ENCODE measurements around the gene AADAC. TPM values are rescaled to one million over a fixed set of nuclear protein-coding genes. Genes with fewer than 3 reads are reported as not detected.
A peak's percentile ranks its signal among the peaks of the same experiment; 100 is the strongest.

The AADAC gene
- total and polyA plus RNA-seq, 2 of the 13 experiments (the other 11 are each of a cell fraction or from before 2014, with no cell fraction given), result 0.87 to 1.5 TPM

- TF ChIP-seq ZNF446 (CRISPR knock-in tag; IDR thresholded peaks at IDR 0.05) (no peak), ZNF674 (CRISPR knock-in tag; IDR thresholded peaks at IDR 0.05; ENCODE audit: low read depth) (no peak), ZNF576 (CRISPR knock-in tag; IDR thresholded peaks at IDR 0.05) (no peak), CHD4 (IDR thresholded peaks at IDR 0.05; ENCODE audit: borderline replicate concordance, low read length) (no peak), KLF15 (CRISPR knock-in tag; IDR thresholded peaks at IDR 0.05; ENCODE audit: borderline replicate concordance) (no peak), JDP2 (CRISPR knock-in tag; IDR thresholded peaks at IDR 0.05; ENCODE audit: borderline replicate concordance) (no peak), STAG1 (CRISPR knock-in tag; IDR thresholded peaks at IDR 0.05) (peak; percentile 25), MTF2 (CRISPR knock-in tag; IDR thresholded peaks at IDR 0.05; ENCODE audit: borderline replicate concordance) (no peak), FOXA3 (CRISPR knock-in tag; IDR thresholded peaks at IDR 0.05) (peak; percentile 68), ZNF33A (CRISPR knock-in tag; IDR thresholded peaks at IDR 0.05; ENCODE audit: borderline replicate concordance) (no peak), MED8 (CRISPR knock-in tag; IDR thresholded peaks at IDR 0.05; ENCODE audit: insufficient replicate concordance) (no peak), ZBTB38 (CRISPR knock-in tag; IDR thresholded peaks at IDR 0.05) (no peak), ZBTB44 (CRISPR knock-in tag; IDR thresholded peaks at IDR 0.05) (no peak), ZNF142 (CRISPR knock-in tag; IDR thresholded peaks at IDR 0.05) (no peak), ZBTB3 (CRISPR knock-in tag; IDR thresholded peaks at IDR 0.05; ENCODE audit: borderline replicate concordance, low read depth) (no peak), RFXAP (CRISPR knock-in tag; IDR thresholded peaks at IDR 0.05; ENCODE audit: borderline replicate concordance) (no peak), BRD4 (CRISPR knock-in tag; IDR thresholded peaks at IDR 0.05) (no peak), IKZF5 (CRISPR knock-in tag; IDR thresholded peaks at IDR 0.05) (peak; percentile 69), FOSL1 (CRISPR knock-in tag; IDR thresholded peaks at IDR 0.05; ENCODE audit: borderline replicate concordance) (no peak), THRA (CRISPR knock-in tag; IDR thresholded peaks at IDR 0.05; ENCODE audit: borderline replicate concordance) (0 out of 2 replicates have a peak, but pooled peaks have one; percentile 28), RXRB (CRISPR knock-in tag; IDR thresholded peaks at IDR 0.05; ENCODE audit: borderline replicate concordance) (peak; percentile 91)
Observed at GRCh38 chr3:151770956-151771355, 43.0 kb upstream of the AADAC start (continued).
